Right lung (tissue), 5 donors: ENCODE data around the gene KDM1B. TPM values are rescaled to one million over a fixed set of nuclear protein-coding genes. Genes with fewer than 3 reads are reported as not detected.

ENCODE experiments used
- DNase-seq, 2 donors: peaks; one replicate each; pipeline ENCODE4 v3.0.0-alpha.2; 2013
- polyA plus RNA-seq, 5 donors: library from polyadenylated mRNA; unstranded; fragments of 120-200 nt; gene quantifications; one replicate each; pipeline versions ENCODE4 v1.2.1 to v1.2.3, GENCODE V29; 2013; ENCODE audit warnings: inconsistent platforms in 1 of 5, low replicate concordance in 1 of 5; ENCODE audit not compliant: insufficient read length in 5 of 5, insufficient read depth in 1 of 5

Gene KDM1B
- polyA plus RNA-seq, 5 donors: 19.5 to 25.0 (median 22.3) TPM

DNA sequence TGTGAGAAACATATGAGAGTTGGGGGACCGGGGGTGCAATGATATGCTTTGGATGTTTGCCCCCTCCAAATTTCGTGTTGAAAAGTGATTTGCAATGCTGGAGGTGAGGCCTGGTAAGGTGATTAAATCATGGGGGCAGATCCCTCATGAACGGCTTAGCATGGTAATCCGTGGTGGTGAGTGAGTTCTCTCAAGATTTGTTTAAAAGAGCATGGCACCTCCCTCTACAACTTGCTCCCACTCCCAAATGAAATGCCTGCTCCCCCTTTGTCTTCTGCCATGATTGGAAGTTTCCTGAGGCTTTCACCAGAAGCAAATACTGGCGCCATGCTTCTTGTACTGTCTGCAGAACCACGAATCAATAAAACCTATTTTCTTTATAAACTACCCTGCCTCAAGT, 106.7 kb downstream of the KDM1B start:
- no peak for DNase-seq

GRCh38 chr6:18262702-18263417, 107.6 kb downstream of the KDM1B start:
- no peak for DNase-seq

DNA sequence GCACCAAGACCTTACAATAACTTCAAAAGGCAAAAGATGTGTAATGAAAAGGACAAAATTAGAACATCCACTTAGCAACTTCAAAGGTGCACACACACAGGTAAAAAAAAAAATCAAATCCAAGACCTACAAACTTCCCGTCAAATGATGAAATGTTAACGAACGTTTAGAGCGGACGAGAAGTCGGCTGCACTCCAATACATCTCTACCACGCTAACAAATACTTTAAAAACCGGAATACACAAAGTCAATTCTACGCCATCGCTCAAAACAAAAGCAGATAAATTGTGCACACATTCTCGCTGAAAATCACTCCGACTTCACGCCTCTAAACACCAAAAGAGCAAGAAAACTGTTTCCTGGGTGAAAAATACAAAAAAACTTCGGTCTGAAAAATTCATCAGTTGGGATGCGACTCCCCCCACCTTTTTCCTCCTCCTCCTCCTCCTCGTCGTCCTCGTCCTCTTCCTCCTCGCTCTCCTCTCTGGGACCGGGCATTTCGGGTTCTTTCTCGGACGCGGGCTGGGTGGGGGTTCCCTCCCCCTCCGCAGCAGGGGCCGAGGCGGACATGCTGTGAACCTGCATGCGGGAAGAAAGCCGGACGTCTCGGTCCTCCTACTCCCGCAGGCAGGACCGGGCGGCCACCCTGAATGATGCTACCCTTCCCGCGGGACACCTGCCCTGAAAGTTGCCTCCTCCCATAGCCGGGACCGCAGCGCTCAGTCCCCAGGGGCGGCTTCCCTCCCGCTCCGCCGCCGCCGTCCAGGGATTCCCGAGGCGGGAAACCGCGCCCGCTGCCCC, 108.4 kb downstream of the KDM1B start:
- DNase-seq: peak; percentile 32 to 41

- peak; percentile 86 to 88 for DNase-seq
Observed at GRCh38 chr6:18264219-18264922, 109.1 kb downstream of the KDM1B start, which contains the start of gene DEK. Gene DEK (minus strand): TSS chr6:18264530. CDS start chr6:18263987, 543 bp downstream.

- no peak for DNase-seq
Observed at GRCh38 chr6:18264923-18265377, 109.7 kb downstream of the KDM1B start.

- DNase-seq: no peak
Observed at GRCh38 chr6:18265787-18266522, 110.7 kb downstream of the KDM1B start.

- no peak for DNase-seq
Observed at GRCh38 chr6:18266523-18266912, 111.3 kb downstream of the KDM1B start.

- no peak for DNase-seq
Observed at GRCh38 chr6:18268066-18268465, 112.8 kb downstream of the KDM1B start.

- DNase-seq: no peak
Observed at GRCh38 chr6:18269253-18269652, 114.0 kb downstream of the KDM1B start.

- no peak for DNase-seq
Observed at GRCh38 chr6:18269717-18270116, 114.5 kb downstream of the KDM1B start.

DNA sequence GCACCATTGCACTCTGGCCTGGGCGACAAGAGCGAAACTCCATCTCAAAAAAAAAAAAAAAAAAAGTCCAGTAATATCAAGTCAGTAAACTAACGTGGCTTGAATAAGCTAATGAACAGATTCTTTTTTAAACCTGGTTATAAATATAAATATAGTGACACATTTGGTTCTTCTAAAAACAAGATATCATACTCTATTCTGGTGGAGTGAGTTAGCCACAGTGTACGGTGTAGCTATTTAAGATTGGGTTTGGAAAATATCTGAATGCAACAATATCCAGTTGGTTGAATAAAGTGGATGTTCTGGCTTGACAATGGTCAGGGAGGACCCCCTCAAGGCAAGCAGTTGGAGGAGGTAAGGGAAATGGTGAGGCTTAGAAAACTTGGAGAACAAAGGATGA, 115.0 kb downstream of the KDM1B start:
- DNase-seq: no peak

Other genes starting within 250 kb of the KDM1B start
- gene KIF13A, start 167.8 kb upstream of the KDM1B start, polyA plus RNA-seq: 10 to 100 TPM; 36.4 to 54.7 (median 43.5) TPM
- 1 to 10 TPM; 1.9 to 2.6 (median 2.2) TPM for gene NHLRC1, start 32.7 kb upstream of the KDM1B start, polyA plus RNA-seq
- 10 to 100 TPM; 13.7 to 16.0 (median 15.5) TPM for gene TPMT, start 345 bp upstream of the KDM1B start, polyA plus RNA-seq
- gene DEK, start 109.1 kb downstream of the KDM1B start, polyA plus RNA-seq: 100 to 1,000 TPM; 123 to 226 (median 192) TPM
- gene RNF144B, start 231.9 kb downstream of the KDM1B start, polyA plus RNA-seq: 10 to 100 TPM; 12.0 to 21.7 (median 18.0) TPM